Common myeloid progenitor, CD34-positive (primary cell): ENCODE measurements around the gene IL20.
A peak's percentile ranks its signal among the peaks of the same experiment; 100 is the strongest.

Experiments used
- CTCF ChIA-PET: fragments of 350-600 bp; sonication (Branson Sonifier 250); formaldehyde crosslinking; loops from one replicate; lab custom pipeline; 2021; ENCODE audit warnings: antibody characterized with exemption; lab: Charles Lee
- POLR2A ChIA-PET: fragments of 350-600 bp; sonication (Branson Sonifier 250); formaldehyde crosslinking; loops from one replicate; lab custom pipeline; 2021; ENCODE audit warnings: antibody characterized with exemption; lab: Charles Lee
- DNase-seq, 3 donors: peaks; one replicate each; pipeline versions ENCODE4 v3.0.0 to v3.0.0-alpha.2; 2013
- H3K27ac ChIP-seq, 2 experiments: 1 replicate in 1 of 2; 2 replicates in 1 of 2; pipeline ENCODE4 v1.7.0; 2013; ENCODE audit warnings: inconsistent platforms in 2 of 2, low read length in 2 of 2, mild to moderate bottlenecking in 2 of 2, low read depth in 1 of 2, moderate library complexity in 1 of 2; ENCODE audit not compliant: severe bottlenecking in 2 of 2, insufficient read depth in 1 of 2, poor library complexity in 1 of 2
- H3K27me3 ChIP-seq, 5 experiments: replicated peaks in 2 of 5; 1 replicate in 3 of 5; 2 replicates in 2 of 5; pipeline versions ENCODE4 v1.6.1 to v1.7.0; 2013; ENCODE audit warnings: low read length in 4 of 5, mild to moderate bottlenecking in 2 of 5, moderate library complexity in 2 of 5, inconsistent platforms in 1 of 5; ENCODE audit not compliant: insufficient read depth in 5 of 5, control insufficient read depth in 4 of 5
- H3K36me3 ChIP-seq, 4 experiments: 1 replicate in 2 of 4; 2 replicates in 2 of 4; pipeline versions ENCODE4 v1.6.1 to v1.7.0; 2013; ENCODE audit warnings: low read length in 3 of 4, control low read depth in 1 of 4, mild to moderate bottlenecking in 1 of 4; ENCODE audit not compliant: control insufficient read depth in 4 of 4, insufficient read depth in 4 of 4
- H3K4me1 ChIP-seq, 4 experiments: 1 replicate in 3 of 4; 2 replicates in 1 of 4; pipeline versions ENCODE4 v1.6.1 to v1.7.1; 2013; ENCODE audit warnings: low read length in 3 of 4, mild to moderate bottlenecking in 3 of 4, control low read depth in 1 of 4, inconsistent platforms in 1 of 4, moderate library complexity in 1 of 4; ENCODE audit not compliant: control insufficient read depth in 4 of 4, insufficient read depth in 4 of 4; ENCODE audit errors: control extremely low read depth in 1 of 4
- H3K4me3 ChIP-seq, 7 experiments: 1 replicate in 4 of 7; 2 replicates in 3 of 7; pipeline versions ENCODE4 v1.5.1 to v1.7.0; 2013; ENCODE audit warnings: mild to moderate bottlenecking in 7 of 7, low read length in 6 of 7, moderate library complexity in 6 of 7, inconsistent platforms in 2 of 7, low read depth in 2 of 7, control low read depth in 1 of 7; ENCODE audit not compliant: insufficient read depth in 4 of 7, control insufficient read depth in 1 of 7; ENCODE audit errors: extremely low read depth in 1 of 7
- H3K9me3 ChIP-seq, 5 experiments: 1 replicate in 4 of 5; 2 replicates in 1 of 5; pipeline versions ENCODE4 v1.6.1 to v1.7.1; 2013; ENCODE audit warnings: low read length in 4 of 5, mild to moderate bottlenecking in 2 of 5, inconsistent platforms in 1 of 5, low read depth in 1 of 5, moderate library complexity in 1 of 5; ENCODE audit not compliant: control insufficient read depth in 4 of 5, insufficient read depth in 2 of 5; ENCODE audit errors: control extremely low read depth in 1 of 5
- WGBS: methylation state at CpG from one replicate; pipeline ENCODE4 v1.1.5; 2013; ENCODE audit not compliant: insufficient coverage; 5-methylcytosine and 5-hydroxymethylcytosine counted together

Gene IL20

DNA sequence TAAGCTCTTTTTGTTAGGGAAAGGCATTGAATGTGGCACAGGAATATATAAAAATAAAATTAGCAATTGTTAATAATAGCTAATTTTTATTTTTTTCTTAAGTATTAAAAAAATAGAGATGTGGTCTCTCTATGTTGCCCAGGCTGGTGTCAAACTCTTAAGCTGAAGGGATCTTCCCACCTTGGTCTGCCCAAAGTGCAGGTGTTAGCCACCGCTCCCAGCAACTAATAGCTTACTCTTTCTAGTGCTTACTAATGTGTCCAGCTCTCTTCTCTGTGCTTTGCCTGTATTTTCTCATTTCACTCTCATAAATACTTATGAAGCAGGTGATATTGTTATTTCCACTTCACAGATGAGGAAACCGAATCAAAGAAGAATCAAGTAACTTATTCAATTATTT lies 18.5 kb downstream of the IL20 start:
- Histone ChIP-seq H3K36me3 (no peaks in the 10 kb centered on the region), H3K27ac (no peak overlapping the region), H3K27me3 (no peaks in the 10 kb centered on the region), H3K4me1 (no peaks in the 10 kb centered on the region), H3K4me3 (no peak overlapping the region), H3K9me3 (peaks cover 0 to 5% (median 2%) of the 10 kb centered on the region in 5 experiments)
- WGBS, result 100% methylated on average over 1 of the region's 2 CpGs
- CTCF ChIA-PET, result interaction anchor here (1.1 to 3.4 kb wide), 7 partner anchors 12 to 157 kb away, joined by 3 to 12 read pairs (median 5); partner anchors contain the start of gene IL20
- no peak for DNase-seq
- POLR2A ChIA-PET, result no interaction called here

DNA sequence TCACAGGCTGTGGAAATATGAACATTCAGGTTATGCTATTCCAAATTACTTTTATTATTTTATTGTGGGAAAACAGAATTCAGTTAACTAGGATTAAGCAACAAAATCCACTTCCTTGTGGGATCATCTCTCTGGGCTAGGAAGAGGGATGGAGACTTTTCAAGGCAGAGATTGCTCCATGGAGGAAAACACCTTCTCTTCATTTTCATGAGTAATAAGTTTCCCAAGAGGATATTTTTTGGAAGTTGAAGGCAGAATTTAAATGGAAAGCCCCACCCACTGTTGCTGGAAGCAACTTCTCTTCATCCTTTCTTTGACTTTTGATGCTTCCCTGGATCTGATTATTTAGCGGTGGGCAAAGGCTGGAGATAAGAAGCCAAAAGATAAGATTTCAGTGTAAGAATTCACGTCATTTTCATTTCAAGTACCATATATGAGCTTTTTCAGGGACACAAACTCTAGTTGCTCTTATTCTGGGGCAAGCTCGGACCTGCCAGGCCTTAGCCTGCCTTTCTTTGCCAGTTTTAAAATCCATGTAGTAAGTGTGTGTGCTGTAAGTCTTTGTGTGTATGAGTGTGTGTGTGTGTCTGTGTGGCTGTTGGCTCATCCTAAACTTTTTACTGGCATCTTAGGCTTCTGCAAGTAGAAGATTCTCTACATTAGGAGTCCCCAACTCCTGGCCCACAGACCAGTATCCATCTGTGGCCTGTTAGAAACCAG lies 20.1 kb downstream of the IL20 start:
- Histone ChIP-seq H3K27ac (no peak overlapping the region), H3K4me3 (no peak overlapping the region), H3K4me1 (peaks cover 0 to 2% (median under 1%) of the 10 kb centered on the region in 4 experiments), H3K36me3 (no peaks in the 10 kb centered on the region), H3K9me3 (peaks cover 0 to 2% (median 0%) of the 10 kb centered on the region in 5 experiments), H3K27me3 (no peaks in the 10 kb centered on the region)
- DNase-seq, result no peak
- ChIA-PET CTCF (interaction anchor here (1.1 to 3.4 kb wide), 6 partner anchors 10 to 159 kb away, joined by 3 to 12 read pairs (median 4); no protein-coding TSS in a partner anchor), POLR2A (no interaction called here)
- WGBS, result 100% methylated on average over 1 of the region's 3 CpGs

DNA sequence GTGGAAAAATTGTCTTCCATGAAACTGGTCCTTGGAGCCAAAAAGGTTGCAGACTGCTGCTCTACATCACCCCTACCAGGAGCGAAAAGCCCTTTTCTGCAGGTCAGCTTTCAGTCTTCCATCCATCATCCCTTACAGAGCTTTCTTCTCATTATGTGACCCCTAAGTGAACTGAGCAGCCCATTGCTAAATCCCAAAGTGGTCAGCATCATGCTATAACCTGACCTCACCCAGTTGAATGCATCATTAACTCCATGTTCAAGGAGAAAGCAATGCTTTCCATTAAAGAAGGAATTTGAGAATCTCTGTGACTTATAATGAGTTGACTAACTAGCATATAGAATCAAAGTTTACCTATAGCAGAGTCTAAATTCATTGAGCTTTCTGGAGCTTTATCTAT lies 21.4 kb downstream of the IL20 start:
- no peaks in the 10 kb centered on the region for H3K27me3 ChIP-seq
- DNase-seq, result no peak
- 100% methylated on average over 1 of the region's 1 CpG for WGBS
- no peak overlapping the region for H3K4me3 ChIP-seq
- H3K9me3 ChIP-seq, result peaks cover 0 to 1% (median 0%) of the 10 kb centered on the region in 5 experiments
- ChIA-PET POLR2A (no interaction called here), CTCF (interaction anchor here (0.6 to 2.3 kb wide), 3 partner anchors 12 to 373 kb away, joined by 3 to 8 read pairs (median 3); no protein-coding TSS in a partner anchor)
- no peak overlapping the region for H3K27ac ChIP-seq
- peaks cover 0 to 9% (median 2%) of the 10 kb centered on the region in 4 experiments for H3K4me1 ChIP-seq
- no peaks in the 10 kb centered on the region for H3K36me3 ChIP-seq

DNA sequence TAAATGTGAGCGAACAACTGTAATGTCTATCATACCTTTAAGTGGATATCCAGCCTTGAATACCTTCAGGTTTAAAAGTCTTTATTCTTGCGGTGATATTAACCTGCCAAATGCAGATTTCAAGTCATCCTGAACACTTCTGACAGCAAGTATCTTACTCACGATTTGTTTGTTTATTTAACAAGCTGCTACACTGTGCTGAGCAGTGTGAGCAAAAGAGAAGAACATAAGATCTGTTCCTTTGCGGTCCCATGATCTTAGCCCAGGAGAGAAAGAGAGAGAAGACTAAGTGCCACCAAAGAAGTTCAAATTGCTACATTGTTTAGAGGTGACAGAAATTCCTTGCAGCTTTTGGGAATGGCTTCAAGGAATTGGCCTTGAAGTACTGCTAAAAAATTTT lies 22.3 kb downstream of the IL20 start:
- Histone ChIP-seq H3K9me3 (no peaks in the 10 kb centered on the region), H3K36me3 (no peaks in the 10 kb centered on the region), H3K27ac (no peak overlapping the region), H3K4me1 (peaks cover 0 to 9% (median 2%) of the 10 kb centered on the region in 4 experiments), H3K4me3 (no peak overlapping the region), H3K27me3 (no peaks in the 10 kb centered on the region)
- ChIA-PET CTCF (interaction anchor here (1.3 to 2.3 kb wide), 3 partner anchors 10 to 223 kb away, joined by 3 to 8 read pairs (median 4); no protein-coding TSS in a partner anchor), POLR2A (no interaction called here)
- 93% methylated on average over 4 of the region's 4 CpGs for WGBS
- DNase-seq, result no peak

DNA sequence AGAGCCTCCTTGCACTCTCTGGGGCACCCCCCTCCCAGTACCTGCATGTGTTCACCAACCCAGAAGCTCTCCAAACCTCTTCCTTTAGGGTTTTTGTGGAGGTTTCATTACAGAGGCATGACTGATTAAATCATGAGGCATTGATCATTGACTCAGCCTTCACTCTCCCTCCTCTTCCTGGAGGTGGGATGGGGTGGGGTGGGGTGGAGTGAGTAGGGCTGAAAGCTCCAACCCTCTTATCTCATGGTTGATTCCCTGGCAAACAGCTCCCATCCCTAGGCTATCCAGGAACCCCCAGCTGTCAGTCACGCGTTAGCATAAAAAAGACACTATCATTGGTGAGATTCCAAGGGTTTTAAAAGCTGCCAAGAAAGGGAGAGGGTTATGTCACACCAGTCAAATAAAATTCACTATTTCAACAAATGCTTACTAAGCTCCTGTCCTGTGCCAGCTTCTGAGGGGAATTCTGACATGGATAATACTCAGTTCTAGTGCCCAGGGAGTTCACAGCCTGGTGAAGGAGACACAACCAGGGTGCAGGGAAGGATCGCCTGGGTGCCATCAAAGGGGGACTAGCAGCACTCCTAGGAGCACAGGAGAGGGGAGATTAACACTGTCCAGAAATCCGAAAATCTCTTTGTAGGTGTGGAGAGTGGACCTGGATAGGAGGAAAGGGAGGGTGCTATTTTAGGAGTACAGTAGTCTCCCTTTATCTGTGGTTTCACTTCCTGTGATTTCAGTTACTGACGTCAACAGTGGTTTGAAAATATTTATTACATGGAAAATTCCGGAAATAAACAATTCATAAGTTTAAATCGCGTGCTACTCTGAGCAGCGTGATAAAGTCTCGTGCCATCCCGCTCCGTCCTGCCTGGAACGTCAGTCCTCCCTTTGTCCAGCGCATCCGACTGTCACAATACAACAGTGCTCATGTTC lies 25.0 kb downstream of the IL20 start:
- ChIA-PET POLR2A (no interaction called here), CTCF (interaction anchor here (0.8 to 2.8 kb wide), 4 partner anchors 10 to 23 kb away, joined by 3 to 12 read pairs (median 4); no protein-coding TSS in a partner anchor)
- Histone ChIP-seq H3K4me1 (peaks cover 0 to 9% (median 2%) of the 10 kb centered on the region in 4 experiments), H3K9me3 (no peaks in the 10 kb centered on the region), H3K36me3 (no peaks in the 10 kb centered on the region), H3K4me3 (peak overlapping the region in 1 of 7 experiments; percentile 4), H3K27me3 (no peaks in the 10 kb centered on the region), H3K27ac (no peak overlapping the region)
- WGBS, result 51% methylated on average over 12 of the region's 15 CpGs
- peak; percentile 38 to 69 (median 46) for DNase-seq

DNA sequence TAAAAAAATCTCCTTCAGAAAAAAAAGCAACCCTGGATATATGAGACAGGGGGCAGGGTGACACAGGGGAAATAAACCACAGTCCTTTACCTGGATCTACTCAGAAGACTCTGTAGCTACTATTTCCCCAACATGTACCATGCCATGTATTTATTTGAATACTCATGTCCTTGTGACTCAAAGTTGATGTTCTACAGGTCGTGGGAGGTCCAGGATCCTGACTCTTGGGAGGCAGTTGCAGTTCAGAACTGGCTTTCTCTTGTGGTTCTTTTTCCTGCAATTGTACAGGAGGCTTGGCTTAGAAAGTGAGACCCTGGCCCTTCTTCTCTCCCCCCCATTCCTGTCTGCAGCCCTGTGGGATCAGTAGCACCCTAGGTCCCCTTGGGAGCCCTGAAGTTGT lies 26.0 kb downstream of the IL20 start:
- no peaks in the 10 kb centered on the region for H3K36me3 ChIP-seq
- POLR2A ChIA-PET, result no interaction called here
- DNase-seq, result no peak

More for the DNA sequence above, 26.0 kb downstream of the IL20 start:
- Histone ChIP-seq H3K9me3 (no peaks in the 10 kb centered on the region), H3K27ac (no peak overlapping the region), H3K27me3 (no peaks in the 10 kb centered on the region), H3K4me3 (no peak overlapping the region), H3K4me1 (peaks cover 0 to 9% (median 2%) of the 10 kb centered on the region in 4 experiments)
- WGBS, result 100% methylated on average over 1 of the region's 1 CpG
- CTCF ChIA-PET, result interaction anchor here (0.8 to 2.8 kb wide), 2 partner anchors 15 to 22 kb away, joined by 3 to 12 read pairs; no protein-coding TSS in a partner anchor
